GM12801 (cell line): ENCODE measurements around the gene SAA1.

Experiments used
- CTCF ChIP-seq: IDR thresholded peaks from one replicate; pipeline ENCODE4 v1.5.1; 2011; ENCODE audit warnings: control low read depth; ENCODE audit not compliant: insufficient read length; ENCODE audit errors: extremely low read depth

The SAA1 gene

GRCh38 chr11:18294862-18295261 is 28.8 kb downstream of the SAA1 start:
- TF ChIP-seq CTCF, result no peak

- TF ChIP-seq CTCF, result no peak
Measured at GRCh38 chr11:18295316-18295715, 29.3 kb downstream of the SAA1 start.

- TF ChIP-seq CTCF, result no peak
Measured at GRCh38 chr11:18299721-18300120, 33.7 kb downstream of the SAA1 start.

GRCh38 chr11:18304745-18305144 is 38.7 kb downstream of the SAA1 start:
- TF ChIP-seq CTCF, result no peak

GRCh38 chr11:18307461-18308139 is 41.5 kb downstream of the SAA1 start:
- no peak for TF ChIP-seq CTCF

- no peak for TF ChIP-seq CTCF
Measured at GRCh38 chr11:18308242-18308641, 42.2 kb downstream of the SAA1 start.

GRCh38 chr11:18309691-18310090 is 43.6 kb downstream of the SAA1 start:
- TF ChIP-seq CTCF, result no peak
